ENCODE measurements around the gene CNPY4.

CNPY4 gene

DNA sequence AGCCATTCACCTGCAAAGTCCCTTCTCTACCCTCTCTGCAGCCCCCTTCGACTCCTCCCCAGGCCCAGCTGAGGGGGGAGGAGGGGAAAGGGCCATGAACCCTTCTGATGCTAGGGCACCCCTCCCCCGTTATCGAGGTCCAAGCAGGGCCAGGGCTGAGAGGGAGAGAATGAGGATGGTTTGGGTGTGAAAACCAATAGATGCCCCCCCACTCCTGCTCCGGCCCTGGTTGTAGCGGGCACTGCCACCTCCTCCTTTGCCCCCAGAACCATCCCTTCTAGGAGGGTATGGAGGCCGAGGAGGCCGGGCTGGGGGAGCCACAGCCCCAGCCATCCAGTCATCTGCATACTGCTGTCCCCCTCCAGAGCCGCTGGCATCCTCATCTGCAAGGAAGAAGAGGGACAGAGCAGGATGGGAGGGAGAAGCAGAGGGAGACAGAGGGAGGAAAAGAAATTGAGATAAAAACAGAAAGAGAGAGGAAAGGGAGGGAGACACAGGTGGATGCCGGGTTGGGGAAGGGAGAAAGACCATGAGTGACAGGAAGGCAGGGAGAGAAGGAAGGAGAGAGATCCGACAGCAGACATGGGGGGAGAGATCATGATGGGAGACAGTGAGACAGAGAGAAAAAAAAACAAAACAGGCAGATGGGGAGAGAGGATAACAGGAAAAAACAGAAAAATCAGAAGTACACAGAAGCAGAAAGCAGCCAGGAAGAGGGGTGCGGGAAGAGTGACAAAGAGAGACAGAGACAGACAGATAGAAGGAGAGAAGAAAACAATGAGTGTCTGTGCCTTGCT is 50.9 kb downstream of the CNPY4 start:
- no peak for FAIRE-seq

DNA sequence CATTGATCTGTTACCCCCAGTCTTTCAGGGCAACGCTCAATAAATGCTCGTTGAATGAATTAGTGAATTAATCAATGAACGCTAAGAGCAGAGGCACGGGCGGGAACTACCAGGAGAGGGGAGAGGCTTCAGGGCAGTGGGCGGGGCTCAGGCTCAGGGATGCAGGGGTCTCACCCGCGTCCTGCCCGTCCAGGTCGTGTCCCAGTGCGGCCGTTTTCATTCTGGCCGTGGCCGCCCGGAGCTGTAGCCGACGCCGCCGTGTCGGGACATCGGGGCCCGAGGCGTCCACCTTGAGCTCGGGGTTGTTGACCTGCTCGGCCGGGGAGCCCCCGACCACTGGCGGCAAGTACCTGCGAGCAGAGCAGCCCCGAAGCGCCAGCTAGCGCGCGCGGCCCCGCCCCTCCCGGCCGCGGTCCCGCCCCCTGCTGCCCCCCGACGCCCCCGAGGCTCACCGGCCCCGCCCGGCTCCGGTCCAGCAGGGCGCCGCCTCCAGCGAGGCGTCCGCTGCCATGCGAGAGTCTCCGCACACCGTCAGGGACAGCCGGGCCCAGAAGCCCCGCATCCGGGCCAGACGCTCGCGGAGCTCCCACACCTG is 51.8 kb downstream of the CNPY4 start:
- no peak for FAIRE-seq

DNA sequence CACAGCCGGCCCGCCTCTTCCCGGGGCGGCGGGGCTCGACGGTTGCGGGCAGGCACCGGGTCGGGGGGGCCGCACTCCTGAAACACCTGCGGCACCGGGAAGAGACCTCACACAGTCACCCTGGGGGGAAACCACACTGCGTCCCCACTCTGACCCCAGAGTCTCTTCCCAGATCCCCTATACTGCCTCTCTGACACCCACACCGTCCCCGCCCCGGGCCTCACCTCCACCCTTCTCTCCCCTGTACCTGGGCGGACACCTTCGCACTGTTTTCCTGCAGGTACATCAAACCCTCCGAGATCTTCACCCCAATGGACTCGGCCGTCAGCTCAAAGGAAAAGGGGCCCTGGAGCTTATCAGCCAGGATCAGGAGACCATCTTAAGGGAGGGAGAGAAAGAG is 52.4 kb downstream of the CNPY4 start:
- FAIRE-seq = no peak

DNA sequence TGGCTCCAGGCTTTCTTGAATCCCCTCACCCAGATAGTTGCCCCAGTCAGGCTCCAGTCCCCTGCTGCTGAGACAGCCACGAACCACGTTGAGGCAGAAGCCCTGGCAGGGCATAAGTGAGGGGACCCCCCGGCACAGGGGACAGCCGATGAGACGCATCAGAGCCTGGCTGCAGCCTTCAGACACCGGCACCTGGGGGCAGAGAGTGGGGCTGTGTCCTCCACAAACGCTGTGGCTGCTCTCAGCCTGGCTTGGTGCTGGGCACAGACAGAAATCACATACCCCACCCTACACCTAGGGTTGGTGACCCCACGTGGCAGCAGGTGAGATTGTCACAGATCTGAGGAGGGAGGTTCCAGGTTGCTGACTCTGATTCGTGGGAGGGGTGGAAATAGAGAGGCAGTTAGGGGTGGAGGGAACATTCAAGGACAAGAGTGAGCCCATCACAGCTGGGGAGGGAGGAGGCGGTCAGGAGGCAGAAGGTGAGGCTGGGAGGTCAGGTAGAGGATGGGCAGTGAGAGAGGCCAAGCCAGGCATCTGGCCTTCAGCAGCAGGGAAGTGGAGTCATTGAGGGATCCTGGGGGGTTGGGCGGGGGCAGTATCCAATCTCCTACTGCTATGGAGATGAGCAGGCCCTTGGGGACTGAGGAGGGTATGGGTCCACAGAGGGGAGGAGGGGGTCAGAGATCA is 54.5 kb downstream of the CNPY4 start:
- FAIRE-seq = no peak

DNA sequence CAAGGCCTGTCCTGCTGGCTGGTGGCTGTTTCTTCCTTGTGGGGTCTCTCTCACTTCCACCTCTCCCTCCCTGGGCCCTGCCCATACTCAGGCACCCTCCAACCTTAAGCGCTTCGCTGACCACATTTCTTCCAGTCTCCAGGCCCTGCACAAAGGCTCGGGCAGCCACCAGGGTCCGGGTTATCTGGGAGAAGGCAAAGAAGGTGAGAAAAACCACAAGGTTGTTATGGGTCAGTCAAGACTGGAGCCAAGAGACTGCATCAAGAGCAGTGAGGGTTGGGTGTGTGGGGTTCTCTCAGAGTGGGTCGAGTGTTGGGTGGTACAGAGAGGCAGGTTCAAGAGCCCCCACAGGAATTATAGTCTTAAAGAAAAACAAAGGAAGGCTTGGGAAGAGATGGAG is 55.1 kb downstream of the CNPY4 start:
- FAIRE-seq = no peak
